Measurements from ENCODE around the gene DRAXIN.

DRAXIN gene

GRCh38 chr1:11746092-11746491 is 54.6 kb downstream of the DRAXIN start:
- Histone ChIP-seq H3K36me3 (ENCODE audit: control insufficient read depth, insufficient read depth, low read length) (no peaks in the 10 kb centered on the region), H3K9ac (no peak overlapping the region), H3K9me3 (ENCODE audit: control insufficient read depth, low read length) (no peaks in the 10 kb centered on the region), H3K4me3 (ENCODE audit: low read depth, low read length) (no peak overlapping the region), H3K4me1 (no peaks in the 10 kb centered on the region), H2AFZ (no peak overlapping the region), H3K4me2 (ENCODE audit: low read length) (no peak overlapping the region), H3K27ac (no peak overlapping the region), H3K27me3 (ENCODE audit: control insufficient read depth, insufficient read depth, low read length) (no peaks in the 10 kb centered on the region), H3K79me2 (no peaks in the 10 kb centered on the region)
- no peak for TF ChIP-seq CTCF (IDR thresholded peaks at IDR 0.05)

- no peak overlapping the region for H3K4me2 ChIP-seq (ENCODE audit: low read length)
- H2AFZ ChIP-seq = no peak overlapping the region
- H3K36me3 ChIP-seq (ENCODE audit: control insufficient read depth, insufficient read depth, low read length) = no peaks in the 10 kb centered on the region
- no peaks in the 10 kb centered on the region for H3K79me2 ChIP-seq
- no peak overlapping the region for H3K27ac ChIP-seq
- no peak overlapping the region for H3K9ac ChIP-seq
- no peaks in the 10 kb centered on the region for H3K9me3 ChIP-seq (ENCODE audit: control insufficient read depth, low read length)
- no peak for TF ChIP-seq CTCF (IDR thresholded peaks at IDR 0.05)
- H3K27me3 ChIP-seq (ENCODE audit: control insufficient read depth, insufficient read depth, low read length) = no peaks in the 10 kb centered on the region
- no peaks in the 10 kb centered on the region for H3K4me1 ChIP-seq
- no peak overlapping the region for H3K4me3 ChIP-seq (ENCODE audit: low read depth, low read length)
Observed at GRCh38 chr1:11746795-11747487, 55.4 kb downstream of the DRAXIN start.

DNA sequence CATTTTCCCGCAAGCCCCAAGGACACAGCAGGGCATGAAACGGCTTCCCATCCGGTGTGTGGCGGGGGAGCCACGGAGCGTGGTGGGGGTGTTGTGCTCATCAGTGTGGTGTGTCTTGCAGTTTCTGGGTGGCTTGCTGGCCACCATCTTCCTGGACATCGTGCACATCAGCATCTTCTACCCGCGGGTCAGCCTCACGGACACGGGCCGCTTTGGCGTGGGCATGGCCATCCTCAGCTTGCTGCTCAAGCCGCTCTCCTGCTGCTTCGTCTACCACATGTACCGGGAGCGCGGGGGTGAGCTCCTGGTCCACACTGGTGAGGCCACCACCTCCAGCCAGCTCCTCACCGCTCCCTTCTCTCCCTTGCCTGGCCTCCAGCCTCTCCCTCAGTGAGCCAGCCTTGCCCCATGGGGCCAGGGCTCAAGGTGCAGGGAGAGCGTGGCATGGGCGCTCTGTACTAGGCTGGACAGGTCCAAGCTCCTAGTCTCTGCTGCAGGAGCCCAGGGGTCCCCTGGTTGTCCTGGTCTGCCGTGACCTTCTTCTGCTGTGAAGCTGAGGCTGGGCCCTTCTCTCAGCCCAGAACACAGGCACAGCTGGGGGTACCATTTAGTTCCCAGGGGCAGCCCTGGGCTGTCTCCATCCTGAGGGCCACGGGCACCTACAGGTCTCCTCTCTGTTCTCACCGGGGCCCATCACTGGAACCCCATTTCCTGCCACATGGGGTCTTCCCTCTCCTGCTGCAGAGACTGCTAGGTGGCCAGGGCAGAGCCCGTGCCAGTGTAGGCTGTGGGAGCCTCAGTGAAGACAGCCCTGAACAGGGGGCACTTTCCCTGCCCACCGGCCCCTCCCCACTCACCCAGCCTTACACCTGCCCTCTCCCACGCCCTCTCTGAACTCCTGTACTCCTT is 57.0 kb downstream of the DRAXIN start:
- Histone ChIP-seq H3K9me3 (ENCODE audit: control insufficient read depth, low read length) (no peaks in the 10 kb centered on the region), H3K4me3 (ENCODE audit: low read depth, low read length) (no peak overlapping the region), H3K27me3 (ENCODE audit: control insufficient read depth, insufficient read depth, low read length) (no peaks in the 10 kb centered on the region), H3K4me1 (no peaks in the 10 kb centered on the region), H3K4me2 (ENCODE audit: low read length) (no peak overlapping the region), H3K36me3 (ENCODE audit: control insufficient read depth, insufficient read depth, low read length) (no peaks in the 10 kb centered on the region), H3K79me2 (no peaks in the 10 kb centered on the region), H2AFZ (no peak overlapping the region), H3K9ac (no peak overlapping the region), H3K27ac (no peak overlapping the region)
- TF ChIP-seq CTCF (IDR thresholded peaks at IDR 0.05) = no peak

GRCh38 chr1:11749203-11749689 is 57.7 kb downstream of the DRAXIN start:
- H3K4me2 ChIP-seq (ENCODE audit: low read length) = no peak overlapping the region
- H3K9ac ChIP-seq = no peak overlapping the region
- no peak overlapping the region for H2AFZ ChIP-seq
- H3K27me3 ChIP-seq (ENCODE audit: control insufficient read depth, insufficient read depth, low read length) = no peaks in the 10 kb centered on the region
- no peaks in the 10 kb centered on the region for H3K79me2 ChIP-seq
- no peak overlapping the region for H3K4me3 ChIP-seq (ENCODE audit: low read depth, low read length)
- no peak for TF ChIP-seq CTCF (IDR thresholded peaks at IDR 0.05)
- no peaks in the 10 kb centered on the region for H3K9me3 ChIP-seq (ENCODE audit: control insufficient read depth, low read length)
- no peak overlapping the region for H3K27ac ChIP-seq
- H3K4me1 ChIP-seq = no peaks in the 10 kb centered on the region
- no peaks in the 10 kb centered on the region for H3K36me3 ChIP-seq (ENCODE audit: control insufficient read depth, insufficient read depth, low read length)
